GM18498 (cell line): ENCODE measurements around the gene SLC13A2.

Experiments used
- ATAC-seq: cut with Tn5 transposase; IDR thresholded peaks from one replicate; pipeline ENCODE4 v1.9.1; 2021; ENCODE audit warnings: mild to moderate bottlenecking, moderate library complexity; ENCODE audit not compliant: unreplicated experiment

The SLC13A2 gene

DNA sequence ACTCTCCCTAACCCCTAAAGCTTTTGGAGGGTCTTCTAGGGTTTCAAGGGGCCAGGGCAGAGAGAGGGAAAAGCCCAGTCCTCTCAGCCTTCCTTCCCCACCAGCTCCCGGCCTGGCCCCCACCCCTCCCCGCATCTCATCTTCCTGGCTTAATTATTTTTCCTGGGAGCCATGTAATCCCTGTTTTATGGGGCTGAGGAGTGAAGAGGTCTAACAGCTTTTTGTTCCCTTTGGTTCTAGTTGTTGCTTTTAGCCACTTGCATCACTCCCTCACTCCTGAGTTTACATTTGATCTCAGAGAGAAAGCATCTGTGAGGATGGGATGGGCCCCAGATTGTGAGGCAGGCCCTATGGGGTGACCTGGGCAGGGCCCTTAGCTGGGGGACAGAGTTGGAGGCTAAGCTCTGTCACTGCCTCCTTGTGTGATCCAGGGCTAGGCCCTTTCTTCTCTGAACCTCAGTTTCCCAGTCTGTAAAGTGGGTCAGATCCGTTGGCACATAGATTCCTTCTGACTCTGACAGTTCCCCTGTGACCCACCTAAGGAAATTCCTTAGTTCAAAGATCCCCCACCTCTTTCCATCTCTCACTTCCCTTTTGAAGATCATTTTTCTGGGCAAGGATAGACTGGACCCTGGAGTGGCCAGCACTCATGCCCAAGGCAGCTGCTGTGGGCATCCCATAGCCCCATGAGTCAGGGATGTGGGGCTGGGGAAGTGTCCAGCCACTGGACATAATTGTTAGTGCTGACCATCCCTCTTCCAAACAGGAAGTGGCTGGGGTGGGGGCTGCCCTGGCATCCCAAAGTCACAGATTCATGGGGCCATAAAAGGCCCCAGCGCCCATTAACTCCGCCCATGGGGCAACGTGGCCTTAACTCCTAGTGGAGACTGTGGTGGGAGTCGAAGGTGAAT lies 58.9 kb downstream of the SLC13A2 start:
- no peak for ATAC-seq

DNA sequence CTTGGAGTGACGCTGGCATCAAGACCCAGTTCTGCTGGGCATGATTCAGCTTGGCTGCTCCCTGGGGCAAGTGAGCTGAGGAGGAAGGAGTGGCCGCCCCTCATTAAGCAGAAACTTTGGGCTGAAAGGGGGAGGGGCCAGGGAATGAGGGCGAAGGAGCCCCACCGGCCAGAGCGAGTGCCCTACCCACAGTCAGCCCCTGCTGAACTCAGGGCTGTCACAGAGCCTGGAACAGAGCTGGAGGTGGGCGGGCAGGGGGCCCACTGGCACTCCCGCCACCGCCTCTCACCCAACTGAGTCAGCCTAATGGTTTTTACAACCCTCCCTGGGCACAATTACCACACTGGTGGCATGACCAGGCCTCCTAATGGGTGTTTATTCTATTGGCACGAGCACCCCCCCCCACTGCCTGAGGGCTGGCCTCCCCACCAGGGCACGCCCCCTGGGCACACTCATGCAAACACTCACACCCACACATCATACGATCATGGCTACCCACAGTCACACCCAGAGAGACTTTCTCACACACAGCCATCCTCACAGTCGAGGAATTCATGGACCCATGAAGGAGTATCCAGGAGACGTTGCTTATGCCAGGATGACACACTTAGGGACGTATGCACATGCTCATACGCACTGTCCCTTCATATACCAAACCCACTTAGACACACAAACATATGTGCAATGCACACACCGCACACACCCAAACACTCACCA lies 59.8 kb downstream of the SLC13A2 start:
- no peak for ATAC-seq

DNA sequence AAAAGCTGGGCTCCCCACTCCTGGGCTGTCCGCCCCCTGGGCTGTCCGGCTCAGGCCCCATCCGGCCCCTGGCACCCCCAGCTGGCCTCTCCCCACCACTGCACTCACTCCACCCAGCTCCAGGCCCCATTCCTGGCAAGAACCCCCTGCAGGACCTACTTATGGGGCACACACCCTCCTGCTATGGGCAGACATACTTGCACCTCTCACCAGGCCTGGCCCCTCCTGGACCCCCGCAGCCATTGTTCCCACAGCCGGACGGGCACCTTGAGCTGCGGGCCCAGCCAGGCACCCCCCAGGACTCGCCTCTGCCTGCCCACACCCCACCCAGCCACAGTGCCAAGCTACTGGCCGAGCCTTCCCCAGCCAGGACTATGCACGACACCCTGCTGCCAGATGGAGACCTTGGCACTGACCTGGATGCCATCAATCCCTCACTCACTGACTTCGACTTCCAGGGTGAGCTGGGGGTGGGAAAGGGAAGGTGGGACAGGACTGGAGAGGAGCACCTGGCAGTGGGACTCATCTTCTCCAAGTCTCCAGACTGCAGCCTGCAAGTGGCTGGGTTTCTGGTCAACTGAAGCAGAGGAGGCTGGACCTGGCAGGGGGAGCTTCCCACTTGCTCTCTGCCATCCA lies 61.4 kb downstream of the SLC13A2 start:
- no peak for ATAC-seq

DNA sequence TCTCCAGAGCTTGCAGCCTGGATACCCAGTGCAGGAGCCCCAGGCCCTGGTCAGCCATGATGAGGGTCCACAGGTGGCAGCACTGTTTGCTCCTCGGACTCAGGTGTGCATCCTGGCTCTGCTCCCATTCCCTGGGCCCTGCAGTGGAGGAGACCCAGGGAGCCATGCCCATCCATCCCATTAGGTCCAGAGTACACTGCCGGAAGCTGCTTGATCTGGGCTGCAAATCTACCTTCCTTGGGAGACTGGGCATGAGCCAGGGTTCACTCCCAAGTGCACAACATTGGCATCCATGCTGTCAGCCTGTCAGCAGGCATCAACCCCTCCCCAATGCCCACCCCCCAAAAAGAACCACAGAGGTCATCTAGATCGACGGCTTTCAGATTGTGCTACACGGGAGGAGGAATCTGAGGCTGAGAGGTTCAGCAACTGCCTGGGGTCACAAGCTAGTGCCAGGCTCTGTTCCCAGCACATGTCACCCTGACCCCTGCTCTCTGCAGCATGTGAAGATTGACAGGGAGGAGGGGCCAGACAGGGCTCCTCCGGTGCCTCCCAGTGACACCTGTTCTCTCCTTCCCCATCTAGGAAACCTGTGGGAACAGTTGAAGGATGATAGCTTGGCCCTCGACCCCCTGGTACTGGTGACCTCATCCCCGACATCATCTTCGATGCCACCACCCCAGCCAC lies 63.2 kb downstream of the SLC13A2 start:
- no peak for ATAC-seq

DNA sequence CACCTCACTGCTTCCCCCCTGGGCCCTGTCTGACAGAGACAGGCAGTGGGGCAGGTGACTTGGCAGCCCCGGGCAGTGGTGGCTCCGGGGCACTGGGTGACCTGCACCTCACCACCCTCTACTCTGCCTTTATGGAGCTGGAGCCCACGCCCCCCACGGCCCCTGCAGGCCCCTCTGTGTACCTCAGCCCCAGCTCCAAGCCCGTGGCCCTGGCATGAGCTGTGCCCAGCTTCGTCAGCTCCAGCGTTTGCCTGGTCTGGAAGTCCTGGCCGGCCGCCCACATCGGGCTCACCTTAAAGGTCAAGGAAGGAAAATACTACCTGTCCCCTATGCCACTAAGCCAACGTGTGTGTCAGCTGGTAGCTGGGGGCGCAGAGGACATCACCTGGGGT lies 63.8 kb downstream of the SLC13A2 start:
- ATAC-seq = no peak

DNA sequence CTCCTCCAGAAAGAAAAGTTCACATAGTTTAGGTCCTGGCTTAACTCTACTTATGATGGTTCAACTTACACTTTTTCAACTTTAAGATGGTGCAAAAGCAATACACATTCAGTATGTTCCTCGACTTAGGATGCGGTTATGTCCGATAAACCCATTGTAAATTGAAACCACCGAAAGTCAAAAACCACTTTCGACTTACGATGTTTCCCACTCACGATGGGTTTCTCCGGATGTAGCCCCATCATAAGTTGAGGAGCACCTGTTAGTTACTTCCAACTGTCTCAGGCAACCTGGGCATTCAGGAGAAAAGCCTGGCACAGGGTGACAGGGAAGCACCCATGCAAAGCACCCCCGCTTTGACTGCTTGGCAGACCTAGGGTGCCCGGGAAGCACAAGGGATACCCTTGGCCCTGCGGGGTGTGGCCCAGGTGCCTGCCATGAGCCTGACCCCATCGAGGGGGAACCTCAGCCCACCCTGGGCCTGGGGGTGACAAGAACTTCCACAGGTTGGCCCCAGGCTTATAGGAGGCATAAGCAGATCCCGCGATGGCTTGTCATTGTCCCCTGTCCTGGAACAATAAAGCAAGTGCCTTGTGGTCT lies 65.0 kb downstream of the SLC13A2 start:
- ATAC-seq = no peak

DNA sequence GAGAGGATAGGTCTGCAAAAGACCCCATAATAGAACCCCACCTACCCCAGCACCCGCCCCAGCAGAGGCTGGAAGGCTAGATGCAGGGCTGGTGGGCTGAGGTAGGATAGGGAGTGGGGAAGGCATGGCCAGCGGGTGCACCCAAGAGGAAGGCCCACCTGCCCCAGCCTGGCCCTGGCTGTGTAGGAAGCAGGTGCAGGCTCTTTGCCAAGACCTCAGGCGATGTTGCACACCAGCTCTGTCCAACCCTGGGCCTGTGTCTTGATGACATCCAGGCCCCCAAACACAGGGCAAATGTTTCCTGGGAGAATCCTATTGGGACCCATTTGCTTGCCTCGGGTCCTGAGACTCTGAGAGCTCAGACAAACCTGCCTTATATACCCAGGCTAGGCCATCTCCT lies 66.8 kb downstream of the SLC13A2 start:
- no peak for ATAC-seq

DNA sequence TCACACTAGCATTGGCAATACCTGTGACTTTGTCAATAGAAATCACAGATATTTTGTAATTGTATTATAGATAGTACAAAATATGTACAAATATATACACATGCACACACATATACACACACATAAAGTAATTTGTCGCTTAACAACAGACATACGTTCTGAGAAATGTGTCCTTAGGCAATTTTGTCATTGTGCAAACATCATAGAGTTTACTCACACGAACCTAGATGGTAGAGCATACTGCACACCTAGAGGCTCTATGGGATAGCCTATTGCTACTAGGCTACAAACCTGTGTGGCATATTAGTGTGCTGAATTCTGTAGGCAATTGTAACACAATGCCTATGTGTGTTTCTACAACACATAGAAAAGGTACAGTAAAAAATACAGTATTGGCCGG lies 68.0 kb downstream of the SLC13A2 start:
- no peak for ATAC-seq

DNA sequence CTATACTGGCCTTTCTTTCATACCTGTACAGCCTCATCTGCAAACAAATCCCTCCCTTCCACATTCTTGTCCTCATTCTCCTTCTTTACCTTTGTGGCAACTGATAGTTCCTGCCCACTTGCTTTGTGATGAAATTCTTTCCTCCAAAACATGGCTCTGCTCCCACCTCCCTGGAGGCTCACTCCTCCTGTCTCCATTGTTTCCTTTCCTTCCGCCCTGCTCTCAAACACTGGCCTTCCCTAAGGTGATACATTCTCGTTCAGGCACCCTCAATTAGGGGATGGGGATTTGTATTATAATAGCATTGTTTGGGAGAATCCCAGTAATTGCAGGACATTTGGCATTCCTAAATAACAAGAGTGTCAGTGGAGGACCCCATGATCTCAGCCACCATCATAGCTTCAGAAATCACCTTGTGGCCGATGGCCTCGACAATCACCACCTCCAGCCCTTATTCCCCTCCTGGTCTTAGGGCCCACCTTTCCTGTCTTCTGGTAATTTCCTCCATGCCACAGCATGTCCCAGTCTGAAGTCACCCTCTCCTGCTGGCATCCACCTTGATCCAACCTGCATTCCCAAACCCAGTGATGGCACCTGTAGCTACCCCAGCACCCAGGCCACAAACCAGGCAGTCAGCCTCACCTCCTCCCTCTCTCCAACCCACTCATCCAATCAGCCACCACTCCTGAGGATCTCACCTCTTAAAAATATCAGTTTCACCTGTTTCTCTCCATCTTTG lies 71.1 kb downstream of the SLC13A2 start:
- no peak for ATAC-seq

DNA sequence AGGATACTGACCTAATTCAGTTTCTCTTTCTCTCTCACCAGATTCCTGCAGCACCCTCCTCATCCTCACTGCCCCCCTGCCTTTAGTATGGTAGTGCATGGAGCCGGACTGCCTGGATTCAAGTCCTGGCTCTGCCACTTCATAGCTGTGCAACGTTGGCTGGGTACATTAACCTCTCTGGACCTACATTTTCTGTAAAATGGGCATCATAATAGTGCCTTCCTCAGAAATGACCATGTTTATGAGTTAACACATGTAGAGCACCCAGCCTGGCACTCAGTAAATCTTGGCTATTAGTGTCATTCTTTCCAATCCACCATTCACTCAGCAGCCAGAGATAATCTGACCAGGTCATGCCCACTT lies 71.7 kb downstream of the SLC13A2 start:
- ATAC-seq = no peak

DNA sequence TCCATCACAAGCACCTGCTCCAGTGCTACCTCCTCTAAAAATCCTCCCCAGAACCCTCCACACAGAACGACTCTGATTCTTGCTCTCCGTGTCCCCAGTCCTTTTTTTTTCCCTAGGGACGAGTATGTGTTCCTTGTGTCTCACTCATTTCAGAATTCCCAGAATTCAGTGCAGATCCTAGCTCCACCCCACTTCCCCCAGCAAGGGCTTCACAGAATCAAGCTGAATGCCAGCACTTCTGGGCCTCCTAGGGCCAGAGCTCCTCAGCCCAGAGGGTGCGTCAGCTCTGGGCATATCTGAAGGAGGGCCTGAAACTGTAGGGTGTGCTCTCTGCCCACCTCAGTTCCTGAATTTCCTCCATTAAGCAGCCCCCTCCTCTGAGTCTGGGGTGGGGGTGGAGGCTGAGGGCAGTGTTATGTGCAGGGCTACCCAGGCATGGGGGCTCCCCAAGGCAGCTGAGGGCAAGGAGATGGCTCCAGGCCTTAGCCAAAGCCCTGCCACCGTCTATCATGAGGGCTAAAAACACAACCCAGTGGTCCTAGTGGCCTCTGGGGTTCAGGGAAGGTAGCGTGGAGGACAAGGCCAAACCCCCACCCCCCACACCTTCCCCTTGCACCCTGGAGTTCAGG lies 72.5 kb downstream of the SLC13A2 start:
- ATAC-seq = no peak

DNA sequence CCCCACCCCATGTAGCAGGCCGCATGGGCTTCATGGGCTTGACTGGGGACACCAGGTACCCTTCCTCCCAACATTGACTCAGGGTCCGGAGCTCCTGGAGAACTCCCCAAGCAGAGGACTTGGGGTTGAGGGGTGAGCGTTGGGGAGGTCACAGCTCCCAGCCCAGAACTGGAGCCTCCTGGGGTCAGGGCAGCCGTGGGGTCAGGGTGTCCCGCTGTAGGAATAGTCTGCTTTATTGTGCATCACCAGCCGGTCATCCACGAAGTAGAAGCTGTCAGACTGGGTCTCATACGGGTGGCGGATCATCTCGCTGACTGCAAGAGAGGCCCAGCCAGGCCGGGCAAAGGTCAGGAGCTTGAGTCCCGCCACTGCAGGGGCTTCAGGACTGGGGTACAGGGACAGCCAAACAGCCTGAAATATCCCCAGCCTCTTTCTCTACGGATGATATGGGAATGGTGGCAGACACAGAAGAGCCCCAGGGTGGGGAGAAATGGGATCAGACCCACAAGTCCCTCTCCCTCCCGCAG lies 73.7 kb downstream of the SLC13A2 start:
- ATAC-seq = no peak
